ENCODE results near the gene TP73.
A peak's percentile ranks its signal among the peaks of the same experiment; 100 is the strongest.

Gene TP73

DNA sequence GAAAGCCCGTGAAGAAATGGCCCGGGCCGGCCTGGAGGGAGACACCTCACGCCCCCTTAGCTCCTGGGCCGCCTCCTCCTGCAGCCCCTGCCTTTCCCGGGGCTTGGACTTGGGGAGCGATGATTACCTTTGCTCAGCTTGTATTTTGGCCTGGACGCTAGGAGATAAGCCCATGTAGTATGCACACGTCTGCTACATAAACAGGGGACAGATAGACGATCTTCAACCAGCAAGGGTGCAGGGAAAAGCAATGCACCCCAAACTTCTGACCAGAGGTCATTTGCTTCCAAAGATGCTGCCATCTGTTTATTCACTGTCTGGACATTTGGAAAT is 936 bp downstream of the TP73 start:
- no peak for DNase-seq (ENCODE audit: low spot score)

DNA sequence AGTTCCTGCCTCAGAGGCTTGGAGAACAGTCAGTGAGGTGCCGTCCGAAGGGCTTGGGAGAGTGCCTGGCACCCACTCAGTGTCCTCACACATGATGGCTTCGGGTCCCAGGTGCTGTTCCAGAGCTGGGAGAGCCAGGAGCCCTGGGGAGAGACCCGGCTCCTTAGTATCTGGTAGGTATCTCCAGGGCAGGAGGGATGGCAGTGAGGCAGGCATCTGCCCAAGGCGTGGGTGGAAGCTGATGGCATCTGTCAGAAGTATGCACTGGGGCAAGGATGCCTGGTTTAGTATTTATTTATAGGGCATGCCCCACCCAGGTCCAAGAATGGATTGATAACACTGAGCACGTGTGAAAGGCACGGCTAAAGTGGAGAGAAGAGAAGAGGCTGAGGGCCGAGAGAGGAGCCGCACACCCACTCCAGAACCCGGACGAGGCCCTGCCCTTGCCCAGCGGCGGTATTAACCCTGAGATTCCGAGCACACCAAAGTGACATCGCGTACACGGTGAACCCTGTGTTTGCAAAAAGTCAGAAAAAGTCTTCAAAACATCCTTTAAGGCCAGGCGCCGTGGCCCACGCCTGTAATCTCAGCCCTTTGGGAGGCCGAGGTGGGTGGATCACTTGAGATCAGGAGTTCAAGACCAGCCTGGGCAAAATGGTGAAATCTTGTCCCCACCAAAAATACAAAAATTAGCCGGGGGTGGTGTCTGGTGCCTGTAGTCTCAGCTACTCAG is 2.4 kb downstream of the TP73 start:
- DNase-seq (ENCODE audit: low spot score): no peak

DNA sequence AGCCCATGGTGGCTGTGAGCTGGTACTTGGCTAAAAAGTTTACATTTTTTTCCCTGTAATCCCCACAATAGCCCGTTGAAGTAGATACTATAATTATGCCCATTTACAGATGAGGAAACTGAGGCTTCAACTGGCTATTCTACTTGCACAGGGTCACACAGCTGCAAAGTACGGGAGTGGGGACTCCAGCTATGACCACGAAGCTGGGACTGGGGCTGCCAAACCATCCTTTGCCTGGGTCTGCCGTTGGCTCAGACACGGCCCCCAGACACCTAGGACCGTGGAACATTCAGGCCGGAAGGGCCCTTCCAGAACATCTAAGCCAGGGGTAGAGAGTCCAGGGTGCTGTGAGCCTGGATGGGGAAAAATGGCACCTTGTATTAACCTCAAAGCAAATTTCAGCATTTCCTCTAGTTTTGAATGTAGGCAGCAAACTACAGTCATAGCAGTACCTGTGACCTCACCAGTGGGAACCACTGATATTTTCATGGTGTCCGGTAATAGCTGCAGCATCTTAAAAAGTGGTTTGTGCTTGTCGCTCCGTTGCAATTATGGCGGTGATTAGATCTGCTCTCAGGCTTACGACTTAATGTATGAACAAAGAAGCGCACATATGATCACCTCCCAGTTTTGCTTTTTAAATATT is 4.3 kb downstream of the TP73 start:
- no peak for DNase-seq (ENCODE audit: low spot score)

DNA sequence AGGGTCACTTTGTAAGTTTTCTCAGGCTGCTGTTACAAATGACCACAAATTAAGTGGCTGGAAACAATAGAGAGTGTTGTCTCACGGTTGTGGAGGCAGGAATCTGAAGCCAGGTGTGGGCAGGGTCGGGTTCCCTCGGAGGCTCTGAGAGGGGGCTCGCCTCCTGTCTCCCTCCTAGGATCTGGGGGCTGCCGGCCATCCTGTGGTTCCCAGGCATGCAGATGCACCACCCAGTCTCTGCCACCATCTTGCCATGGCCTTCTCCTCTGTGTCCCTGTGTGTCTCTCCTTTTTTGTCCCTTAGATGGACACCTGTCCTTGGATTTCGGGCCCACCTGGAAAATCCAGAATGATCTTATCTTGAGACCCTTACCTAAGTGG is 4.8 kb downstream of the TP73 start:
- DNase-seq (ENCODE audit: low spot score): no peak

DNA sequence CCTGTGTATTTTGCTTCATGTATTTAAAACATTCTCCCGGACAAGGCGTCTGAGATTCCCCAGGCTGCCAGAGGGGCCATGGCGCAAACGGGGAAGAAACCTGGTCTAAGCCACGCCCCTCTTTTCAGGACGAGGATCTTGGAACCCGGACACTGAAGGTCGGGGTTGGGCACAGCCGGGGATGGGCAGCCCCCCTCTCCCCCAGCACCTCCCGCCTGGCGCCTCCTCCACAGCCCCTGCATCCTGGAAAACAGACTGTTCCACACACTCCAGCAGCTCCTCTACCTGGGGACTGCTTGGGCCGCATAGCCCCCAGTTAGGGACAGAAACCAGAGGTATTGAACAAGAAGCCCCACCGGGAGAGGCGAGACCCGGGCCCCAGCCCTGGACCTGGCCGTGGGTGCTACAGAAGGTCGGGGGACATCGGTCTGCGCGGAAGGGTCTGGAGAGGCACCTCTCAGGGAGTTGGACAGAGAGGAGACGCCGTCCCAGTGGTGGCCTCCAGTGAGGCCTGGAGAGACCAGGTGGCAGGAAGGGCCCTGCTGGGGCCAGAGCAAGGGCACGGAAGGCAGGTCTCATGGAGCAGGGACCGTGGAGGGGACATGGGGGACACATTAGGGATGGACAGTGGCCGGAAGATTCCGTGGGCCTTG is 5.4 kb downstream of the TP73 start:
- no peak for DNase-seq (ENCODE audit: low spot score)

DNA sequence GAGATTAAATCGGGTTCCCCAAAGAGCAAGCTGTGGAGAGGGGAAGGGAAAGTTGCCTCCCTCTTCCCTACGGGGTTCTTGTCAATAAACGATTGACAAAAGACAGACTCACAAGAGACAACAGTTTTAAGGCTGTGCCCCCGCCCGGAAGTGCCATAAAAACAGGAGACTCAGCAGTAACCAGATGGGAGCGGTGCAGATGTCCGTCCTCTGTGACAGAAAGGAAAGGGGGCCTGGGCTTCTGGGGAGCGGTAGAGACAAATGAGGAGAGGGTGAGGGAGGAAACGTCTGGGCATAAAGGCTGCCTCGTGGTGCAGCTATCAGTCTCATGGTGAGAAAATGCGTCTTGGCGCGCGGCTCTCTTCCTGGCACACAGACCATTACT is 5.9 kb downstream of the TP73 start:
- DNase-seq (ENCODE audit: low spot score): no peak

DNA sequence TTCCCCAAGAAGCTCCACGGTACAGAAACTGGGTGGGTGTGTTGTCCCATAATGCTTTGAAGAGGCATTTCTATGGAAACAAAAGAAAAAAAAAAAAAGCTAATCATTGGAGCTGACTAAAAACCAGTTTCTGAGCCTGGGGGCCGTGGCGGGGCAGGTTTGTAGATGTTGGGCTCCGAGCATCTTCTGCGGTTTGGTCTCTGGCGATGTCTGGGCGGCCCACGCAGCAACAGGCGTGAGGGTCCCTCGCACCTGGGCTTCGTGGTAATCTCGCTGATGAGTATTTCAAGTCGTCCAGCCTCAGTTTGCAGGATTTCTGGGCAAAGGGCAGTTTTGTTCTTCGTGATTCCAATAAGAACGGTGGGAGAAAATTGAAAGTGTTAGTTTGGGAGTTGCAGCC is 6.8 kb downstream of the TP73 start:
- DNase-seq (ENCODE audit: low spot score): no peak

DNA sequence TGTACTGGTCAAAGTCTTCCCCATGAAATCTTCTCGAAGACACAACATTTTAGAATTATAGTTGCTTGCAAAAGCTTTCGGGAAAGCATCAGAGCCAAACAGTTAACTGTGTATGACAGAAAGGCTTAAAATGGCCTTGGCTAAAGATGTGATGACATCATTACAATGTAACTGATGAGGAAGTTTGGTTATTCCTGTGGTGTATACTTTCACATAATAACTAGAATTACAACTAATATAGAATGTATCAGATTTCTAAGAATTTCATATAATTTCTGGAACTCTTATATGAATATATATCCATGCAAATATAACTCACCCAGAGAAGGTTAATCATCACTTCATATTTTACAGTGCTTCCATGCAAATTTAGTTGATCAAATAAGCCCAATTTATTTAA is 8.4 kb downstream of the TP73 start:
- DNase-seq (ENCODE audit: low spot score): no peak

DNA sequence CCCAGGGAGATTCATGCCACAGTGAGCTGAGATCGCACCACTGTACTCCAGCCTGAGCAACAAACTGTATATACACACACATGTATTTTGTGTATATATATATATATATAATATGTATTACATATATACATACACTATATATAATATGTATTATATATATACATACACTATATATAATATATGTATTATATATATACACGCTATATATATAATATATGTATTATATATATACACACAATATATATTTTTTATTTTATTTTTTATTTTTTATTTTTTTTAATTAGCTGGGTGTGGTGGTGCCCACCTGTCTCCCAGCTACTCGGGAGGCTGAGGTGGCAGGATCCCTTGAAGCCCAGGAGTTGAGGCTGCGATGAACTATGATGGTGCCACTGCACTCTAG is 9.3 kb downstream of the TP73 start:
- DNase-seq (ENCODE audit: low spot score): no peak

DNA sequence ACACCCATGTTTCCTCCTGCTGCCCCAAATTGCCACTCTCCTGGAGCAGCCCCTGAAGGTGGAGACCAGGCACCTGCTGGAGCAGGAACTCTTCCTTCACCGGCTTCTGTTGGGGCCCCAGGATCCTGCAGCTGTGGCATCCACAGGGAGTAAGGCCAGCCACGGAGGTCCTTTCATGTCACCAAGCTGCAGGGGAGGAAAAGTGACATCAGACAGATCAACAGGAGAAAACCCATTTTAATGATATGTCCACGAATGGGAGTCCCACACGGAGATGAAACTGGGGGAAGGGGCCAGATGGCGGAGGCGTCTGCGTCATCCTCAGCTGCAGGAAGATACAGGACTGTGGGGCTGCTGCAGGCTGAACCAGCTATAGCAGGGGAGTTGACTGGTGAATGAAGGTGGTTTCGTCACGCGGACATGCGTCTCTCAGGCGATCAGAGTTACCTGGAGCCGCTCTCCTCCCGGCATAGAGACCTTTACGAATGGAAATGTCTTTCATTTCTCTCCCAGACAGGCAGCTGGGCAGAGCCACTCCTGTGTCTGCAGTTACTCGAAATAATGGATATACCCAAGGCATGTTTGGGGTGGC is 9.9 kb downstream of the TP73 start:
- no peak for DNase-seq (ENCODE audit: low spot score)

DNA sequence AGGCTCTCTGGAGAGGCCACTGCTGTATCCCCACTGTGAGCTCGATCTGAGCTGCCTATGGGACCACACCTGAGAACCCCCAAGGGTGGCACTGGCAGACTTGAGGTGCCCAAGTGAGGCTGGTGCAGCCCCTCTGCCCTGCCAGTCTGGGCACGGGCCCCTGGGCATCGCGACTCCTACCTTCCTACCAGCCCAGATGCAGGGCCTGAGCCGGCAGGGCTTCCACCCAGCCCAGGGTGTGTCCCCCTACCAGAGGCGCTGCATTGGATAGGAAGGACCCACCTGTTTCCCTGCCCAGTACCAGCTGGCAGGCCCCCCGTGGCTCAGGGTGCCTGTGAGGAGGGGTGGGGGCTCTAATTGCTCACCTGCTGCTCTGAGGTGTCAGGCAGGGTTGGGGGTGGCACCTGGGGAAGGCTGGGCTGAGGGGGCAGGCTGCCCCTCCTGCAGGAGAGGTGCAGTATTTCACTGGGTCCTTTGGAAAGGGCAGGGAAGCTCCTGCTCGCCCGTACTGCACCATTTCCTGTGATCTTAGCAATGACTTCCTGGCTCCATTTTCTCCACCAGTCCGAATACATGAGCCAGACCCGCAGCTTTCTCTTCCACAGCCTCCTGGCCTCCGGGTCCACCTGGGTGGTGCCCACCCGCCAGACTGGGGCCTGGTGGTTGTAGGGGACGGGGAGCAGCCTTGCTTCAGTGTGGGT is 11.8 kb downstream of the TP73 start:
- DNase-seq (ENCODE audit: low spot score): no peak

DNA sequence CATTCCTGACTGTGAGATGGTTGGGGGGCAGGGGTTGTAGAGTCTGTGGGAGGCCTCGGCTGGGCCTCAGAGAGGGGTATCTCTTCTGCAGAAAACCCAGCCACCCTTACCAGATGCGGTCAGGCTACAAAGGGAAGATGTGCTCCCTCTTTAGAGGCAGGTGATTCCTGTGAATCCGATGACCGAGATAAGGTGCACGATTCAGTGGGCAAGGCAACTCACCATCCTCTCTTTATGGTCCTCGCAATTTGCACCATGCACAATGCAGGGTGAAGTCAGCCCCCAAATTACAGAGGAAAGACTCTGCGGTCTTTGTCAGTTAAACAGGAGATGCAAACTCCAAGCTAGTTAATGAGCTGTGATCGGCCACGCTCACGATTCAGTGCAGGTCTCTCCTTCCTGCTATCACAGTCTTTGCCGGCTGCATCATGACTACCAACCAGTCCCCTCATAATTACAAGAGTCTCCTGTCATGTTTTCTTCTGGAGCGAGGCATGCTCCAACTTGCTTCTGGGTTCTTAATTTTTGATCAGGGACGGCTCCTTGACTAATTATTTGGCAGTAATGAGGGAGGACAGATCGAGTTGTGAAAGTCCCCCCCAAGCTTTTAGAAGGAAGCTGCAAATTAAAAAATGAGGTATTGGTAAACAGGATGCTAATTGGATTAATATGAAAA is 12.5 kb downstream of the TP73 start:
- DNase-seq (ENCODE audit: low spot score): no peak

DNA sequence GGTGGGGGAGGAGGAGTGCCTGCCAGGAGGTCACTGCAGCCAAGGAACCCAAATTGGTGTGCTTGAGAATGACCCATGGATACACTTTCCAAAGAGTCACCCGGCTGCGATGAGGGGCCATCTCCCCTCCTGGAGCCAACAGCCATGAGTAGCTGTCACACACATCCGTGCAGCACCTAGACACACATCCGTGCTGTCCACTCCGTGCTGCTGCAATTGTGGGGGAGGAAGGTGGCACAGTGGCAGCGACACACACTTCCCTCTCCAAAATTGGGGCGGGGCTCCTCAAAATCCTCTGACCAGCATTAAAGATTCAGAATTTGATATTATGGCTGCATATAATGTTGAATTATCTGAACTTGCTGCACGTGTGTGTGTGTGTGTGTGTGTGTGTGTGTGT is 15.8 kb downstream of the TP73 start:
- DNase-seq (ENCODE audit: low spot score): no peak

DNA sequence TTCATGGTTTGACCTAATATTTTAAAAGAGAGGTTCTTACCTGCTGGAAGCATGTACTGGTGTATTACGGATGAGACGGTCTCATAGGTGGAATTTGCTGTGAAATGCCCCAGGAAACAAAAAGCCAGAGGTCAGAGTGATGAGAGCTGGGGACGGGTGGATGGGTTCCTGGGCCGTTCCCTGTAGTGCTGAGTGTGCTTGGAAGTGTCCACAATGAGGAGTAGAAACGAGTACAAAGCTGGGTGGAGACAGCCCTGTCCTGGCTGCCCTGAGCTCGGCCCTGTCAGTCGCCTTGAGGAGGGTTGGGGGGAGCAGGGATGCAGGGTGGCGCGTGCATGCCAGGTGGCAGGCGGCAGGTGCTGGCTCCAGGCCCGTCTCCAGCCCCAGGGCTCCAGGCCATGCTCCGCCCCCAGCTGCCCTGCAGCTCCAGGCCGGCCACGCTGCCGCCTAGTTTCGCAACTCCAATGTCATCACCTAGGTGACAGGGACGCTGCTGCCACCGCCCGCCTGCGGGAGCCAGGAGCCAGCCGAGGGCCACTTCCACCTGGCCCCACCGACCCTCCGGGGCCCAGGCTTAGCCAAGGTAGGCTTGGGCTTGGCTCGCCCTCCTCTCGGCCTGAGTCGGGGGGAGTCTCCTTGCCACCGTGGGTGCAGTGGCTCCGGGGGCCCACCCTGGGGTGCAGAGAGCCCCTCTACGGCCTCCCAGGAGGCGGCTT is 16.4 kb downstream of the TP73 start:
- DNase-seq (ENCODE audit: low spot score): peak; percentile 65

DNA sequence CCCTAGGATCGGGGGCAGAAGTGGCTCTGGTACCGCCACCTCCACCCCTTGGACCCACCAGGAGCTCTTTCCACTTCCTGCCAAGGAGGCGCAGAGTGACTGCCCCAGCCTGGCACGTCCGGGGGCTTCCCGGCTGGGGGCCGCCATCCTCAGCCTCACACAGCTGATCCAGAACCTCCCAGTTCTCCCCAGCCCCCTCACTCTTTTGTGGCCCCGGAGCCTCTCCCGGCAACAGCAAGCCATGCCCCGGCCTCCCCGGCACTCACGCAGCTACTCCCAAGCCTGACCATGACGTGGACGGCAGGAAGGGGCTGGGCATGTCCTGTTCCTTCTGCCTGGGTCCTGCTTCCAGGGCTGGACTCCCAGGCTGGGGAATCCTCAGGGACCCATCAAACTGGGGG is 17.1 kb downstream of the TP73 start:
- DNase-seq (ENCODE audit: low spot score): no peak

DNA sequence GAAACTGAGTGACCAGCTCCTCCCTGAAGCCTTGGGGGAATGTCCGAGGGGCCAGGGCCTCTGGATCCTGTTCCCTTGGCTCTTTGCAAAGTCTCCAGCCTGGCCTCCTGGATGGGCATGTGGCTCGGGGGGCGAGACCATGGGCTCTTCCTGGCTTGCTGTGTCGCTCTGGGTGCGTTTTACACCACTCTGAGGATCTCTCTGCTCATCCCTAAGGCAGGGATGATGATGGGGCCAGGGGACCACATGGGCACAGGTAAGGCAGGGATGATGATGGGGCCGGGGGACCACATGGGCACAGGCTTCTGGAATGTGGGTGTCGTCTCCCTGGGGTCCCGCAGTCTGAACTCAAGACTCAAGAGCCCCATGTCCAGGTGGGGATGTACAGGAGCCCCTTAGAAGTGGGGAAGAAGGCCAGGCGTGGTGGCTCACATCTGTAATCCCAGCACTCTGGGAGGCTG is 17.7 kb downstream of the TP73 start:
- no peak for DNase-seq (ENCODE audit: low spot score)

DNA sequence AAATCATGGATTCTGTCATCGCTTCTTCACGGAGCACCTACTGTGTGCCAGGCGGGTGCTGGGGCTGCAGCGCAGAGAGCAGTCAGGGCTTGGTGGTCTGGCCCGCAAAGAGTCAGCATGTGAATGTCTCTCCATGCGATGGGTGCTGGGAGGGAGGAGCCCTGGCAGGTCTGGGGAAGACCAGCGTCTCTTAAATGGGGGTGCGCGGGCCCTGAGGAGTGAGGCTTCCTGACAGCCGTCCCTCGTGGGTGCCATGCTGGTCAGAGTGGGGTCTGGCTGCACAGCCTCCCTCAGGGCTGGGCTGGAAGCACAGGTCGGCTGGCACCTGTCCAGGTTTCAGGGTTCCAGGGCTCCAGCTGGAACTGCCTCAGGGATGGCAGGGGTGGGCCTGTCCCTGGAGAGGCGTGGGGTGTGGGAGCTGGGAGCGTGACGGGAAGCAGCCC is 18.5 kb downstream of the TP73 start:
- no peak for DNase-seq (ENCODE audit: low spot score)

DNA sequence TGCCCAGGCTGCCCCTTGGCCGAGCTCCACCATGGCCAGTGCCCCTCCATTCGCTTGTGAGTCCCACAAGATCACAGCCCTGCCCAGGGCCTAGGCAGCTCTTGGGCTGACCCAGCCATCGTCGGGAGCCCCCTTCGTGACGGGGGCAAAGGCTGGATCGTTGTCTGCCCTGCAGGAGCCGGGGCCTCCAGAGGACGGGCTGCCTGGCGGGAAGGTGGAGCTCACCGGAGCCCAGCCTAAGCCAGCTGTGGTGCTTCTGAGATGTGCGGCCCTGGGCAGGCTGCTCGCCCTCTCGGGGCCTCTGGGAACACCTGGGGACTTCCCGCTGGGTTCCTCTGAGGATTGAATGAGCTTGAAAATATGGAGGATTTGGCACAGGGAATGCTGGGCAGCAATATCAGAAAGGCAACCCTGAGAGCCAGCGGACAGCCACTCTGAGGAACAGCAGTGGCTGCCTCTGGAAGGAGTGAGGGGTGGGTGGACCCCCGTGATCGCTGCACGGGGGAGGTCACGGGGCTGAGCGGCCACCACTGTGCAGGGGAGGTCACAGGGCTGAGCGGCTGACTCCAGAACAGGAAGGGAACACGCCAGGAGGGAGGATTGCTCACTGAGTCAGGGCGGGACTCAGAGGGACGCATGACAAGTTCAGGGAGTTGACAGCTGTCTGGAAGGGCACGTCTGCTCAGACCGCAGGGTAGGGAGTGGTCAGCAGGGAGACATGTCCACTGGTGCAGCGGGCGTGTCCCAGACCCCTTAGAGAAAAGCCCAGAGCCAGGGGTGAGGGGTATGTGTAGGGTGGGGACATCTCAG is 19.3 kb downstream of the TP73 start:
- DNase-seq (ENCODE audit: low spot score): no peak

DNA sequence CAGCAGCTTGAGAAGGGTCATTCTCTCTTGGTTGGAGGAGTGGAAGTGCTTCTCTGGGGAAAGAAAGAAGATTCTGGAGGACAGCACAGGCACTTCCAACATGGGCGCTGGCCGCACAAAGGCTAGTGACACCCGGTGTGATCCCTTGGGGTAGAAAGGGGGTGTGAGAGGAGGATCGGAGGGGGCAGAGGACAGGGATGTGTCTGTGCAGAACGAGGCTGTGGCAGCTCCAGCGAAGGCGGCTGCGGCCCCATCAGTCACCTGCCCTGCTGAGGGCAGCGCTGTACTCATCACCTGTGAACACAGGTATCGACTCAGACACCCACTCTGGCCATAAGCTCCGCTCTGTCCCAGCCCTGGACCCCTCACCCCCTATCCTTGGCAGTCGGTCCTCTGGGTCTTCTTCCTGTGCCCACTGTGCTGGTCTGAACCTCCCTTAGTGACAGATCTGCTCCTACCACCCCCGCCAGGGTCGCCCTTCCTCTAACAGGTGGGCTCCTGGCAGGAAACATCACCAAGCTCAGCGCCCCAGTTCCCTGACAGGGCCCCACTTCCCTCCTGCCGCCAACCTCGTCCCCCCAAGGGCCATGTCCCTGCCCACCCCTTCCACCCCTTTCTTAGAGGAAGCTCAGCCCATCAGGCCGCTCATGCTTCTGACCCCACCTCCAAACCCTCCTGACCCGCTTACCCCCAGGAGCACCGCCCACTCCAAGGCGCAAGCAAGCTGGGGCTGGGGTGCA is 20.1 kb downstream of the TP73 start:
- no peak for DNase-seq (ENCODE audit: low spot score)

DNA sequence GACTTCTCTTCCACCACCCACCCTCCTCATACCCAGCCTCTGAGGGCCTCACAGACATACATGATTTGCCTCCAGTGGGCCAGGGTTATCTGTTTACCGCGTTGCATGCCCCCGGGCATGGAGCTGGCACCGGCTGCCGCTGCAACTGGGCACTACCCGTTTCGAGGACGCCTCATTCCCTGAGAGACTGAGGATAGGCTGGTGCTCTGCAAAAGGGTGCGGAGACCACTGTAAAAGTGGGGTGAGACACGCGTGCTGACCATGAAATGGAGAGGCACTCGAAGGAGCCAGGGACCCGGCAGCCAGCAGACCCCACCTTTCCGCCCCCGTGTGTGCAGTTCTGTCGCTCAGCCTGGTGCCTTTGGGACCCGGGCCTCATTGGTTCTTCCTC is 20.6 kb downstream of the TP73 start:
- DNase-seq (ENCODE audit: low spot score): no peak
